HEK293 (cell line): Measurements from ENCODE around the gene MLLT1.
A peak's percentile ranks its signal among the peaks of the same experiment; 100 is the strongest.

Source experiments
- HIC1 ChIP-seq: fragments of 450-650 bp; formaldehyde crosslinking; IDR thresholded peaks from 2 replicates; pipeline ENCODE4 v1.5.1; 2016; ENCODE audit warnings: missing biosample characterization, missing genetic modification characterization
- OVOL3 ChIP-seq: fragments of 450-650 bp; formaldehyde crosslinking; IDR thresholded peaks from 2 replicates; pipeline ENCODE4 v1.5.1; 2016; ENCODE audit warnings: missing biosample characterization, missing genetic modification characterization
- ZBTB10 ChIP-seq: fragments of 450-650 bp; formaldehyde crosslinking; IDR thresholded peaks from 2 replicates; pipeline ENCODE4 v1.5.1; 2016; ENCODE audit warnings: missing biosample characterization, missing genetic modification characterization
- ZBTB17 ChIP-seq: fragments of 450-650 bp; formaldehyde crosslinking; IDR thresholded peaks from 2 replicates; pipeline ENCODE4 v1.5.1; 2016; ENCODE audit warnings: missing biosample characterization, missing genetic modification characterization
- ZBTB7A ChIP-seq: fragments of 450-650 bp; formaldehyde crosslinking; IDR thresholded peaks from 2 replicates; pipeline ENCODE4 v1.5.1; 2016; ENCODE audit warnings: low read depth, missing biosample characterization, missing genetic modification characterization
- ZFP3 ChIP-seq: fragments of 450-650 bp; formaldehyde crosslinking; IDR thresholded peaks from 2 replicates; pipeline ENCODE4 v1.5.1; 2016; ENCODE audit warnings: low read depth, missing biosample characterization, missing genetic modification characterization
- ZFP41 ChIP-seq: fragments of 450-650 bp; formaldehyde crosslinking; IDR thresholded peaks from 2 replicates; pipeline ENCODE4 v1.5.1; 2016; ENCODE audit warnings: missing biosample characterization, missing genetic modification characterization, borderline replicate concordance
- ZFP69B ChIP-seq: fragments of 450-650 bp; formaldehyde crosslinking; IDR thresholded peaks from 2 replicates; pipeline ENCODE4 v1.5.1; 2016; ENCODE audit warnings: missing biosample characterization, missing genetic modification characterization
- ZNF169 ChIP-seq: fragments of 450-650 bp; formaldehyde crosslinking; IDR thresholded peaks from 2 replicates; pipeline ENCODE4 v1.5.1; 2016; ENCODE audit warnings: missing biosample characterization, missing genetic modification characterization
- ZNF214 ChIP-seq: fragments of 450-650 bp; formaldehyde crosslinking; IDR thresholded peaks from 2 replicates; pipeline ENCODE4 v1.5.1; 2017; ENCODE audit warnings: missing biosample characterization, mild to moderate bottlenecking, missing genetic modification characterization, borderline replicate concordance
- ZNF266 ChIP-seq: fragments of 450-650 bp; formaldehyde crosslinking; IDR thresholded peaks from 2 replicates; pipeline ENCODE4 v1.5.1; 2016; ENCODE audit warnings: missing biosample characterization, missing genetic modification characterization, low read depth
- ZNF292 ChIP-seq: fragments of 450-650 bp; formaldehyde crosslinking; IDR thresholded peaks from 2 replicates; pipeline ENCODE4 v1.5.1; 2016; ENCODE audit warnings: low read depth, missing biosample characterization, missing genetic modification characterization, borderline replicate concordance
- ZNF391 ChIP-seq: fragments of 450-650 bp; formaldehyde crosslinking; IDR thresholded peaks from 2 replicates; pipeline ENCODE4 v1.5.1; 2016; ENCODE audit warnings: low read depth, missing biosample characterization, missing genetic modification characterization, borderline replicate concordance
- ZNF416 ChIP-seq: fragments of 450-650 bp; formaldehyde crosslinking; IDR thresholded peaks from 2 replicates; pipeline ENCODE4 v1.5.1; 2016; ENCODE audit warnings: missing biosample characterization, missing genetic modification characterization
- ZNF529 ChIP-seq: fragments of 450-650 bp; formaldehyde crosslinking; IDR thresholded peaks from 2 replicates; pipeline ENCODE4 v1.5.1; 2017; ENCODE audit warnings: missing genetic modification characterization, missing biosample characterization; ENCODE audit not compliant: insufficient replicate concordance
- ZNF664 ChIP-seq: fragments of 450-650 bp; formaldehyde crosslinking; IDR thresholded peaks from 2 replicates; pipeline ENCODE4 v1.5.1; 2016; ENCODE audit warnings: missing biosample characterization, missing genetic modification characterization
- TF ChIP-seq, protein P1 (sequence below): fragments of 450-650 bp; formaldehyde crosslinking; conservative IDR thresholded peaks from 2 replicates; pipeline ENCODE4 v1.5.1; 2016; ENCODE audit warnings: low read depth, missing biosample characterization, missing genetic modification characterization
- TF ChIP-seq, protein P2 (sequence below): fragments of 450-650 bp; formaldehyde crosslinking; IDR thresholded peaks from 2 replicates; pipeline ENCODE4 v1.5.1; 2016; ENCODE audit warnings: missing biosample characterization, missing genetic modification characterization
- TF ChIP-seq, protein P3 (sequence below): fragments of 450-650 bp; formaldehyde crosslinking; IDR thresholded peaks from 2 replicates; pipeline ENCODE4 v1.5.1; 2016; ENCODE audit warnings: missing biosample characterization, missing genetic modification characterization
- TF ChIP-seq, protein P4 (sequence below): fragments of 450-650 bp; formaldehyde crosslinking; IDR thresholded peaks from 2 replicates; pipeline ENCODE4 v1.5.1; 2017; ENCODE audit warnings: missing biosample characterization, missing genetic modification characterization
- TF ChIP-seq, protein P5 (sequence below): fragments of 450-650 bp; formaldehyde crosslinking; IDR thresholded peaks from 2 replicates; pipeline ENCODE4 v1.5.1; 2017; ENCODE audit warnings: missing biosample characterization, missing genetic modification characterization

MLLT1 gene

GRCh38 chr19:6273701-6274601, 5.8 kb downstream of the MLLT1 start (continued):
- no peak for TF ChIP-seq ZBTB10 (tag by site-specific recombination)
- no peak for TF ChIP-seq OVOL3 (tag by site-specific recombination)
- TF ChIP-seq, protein P1, sequence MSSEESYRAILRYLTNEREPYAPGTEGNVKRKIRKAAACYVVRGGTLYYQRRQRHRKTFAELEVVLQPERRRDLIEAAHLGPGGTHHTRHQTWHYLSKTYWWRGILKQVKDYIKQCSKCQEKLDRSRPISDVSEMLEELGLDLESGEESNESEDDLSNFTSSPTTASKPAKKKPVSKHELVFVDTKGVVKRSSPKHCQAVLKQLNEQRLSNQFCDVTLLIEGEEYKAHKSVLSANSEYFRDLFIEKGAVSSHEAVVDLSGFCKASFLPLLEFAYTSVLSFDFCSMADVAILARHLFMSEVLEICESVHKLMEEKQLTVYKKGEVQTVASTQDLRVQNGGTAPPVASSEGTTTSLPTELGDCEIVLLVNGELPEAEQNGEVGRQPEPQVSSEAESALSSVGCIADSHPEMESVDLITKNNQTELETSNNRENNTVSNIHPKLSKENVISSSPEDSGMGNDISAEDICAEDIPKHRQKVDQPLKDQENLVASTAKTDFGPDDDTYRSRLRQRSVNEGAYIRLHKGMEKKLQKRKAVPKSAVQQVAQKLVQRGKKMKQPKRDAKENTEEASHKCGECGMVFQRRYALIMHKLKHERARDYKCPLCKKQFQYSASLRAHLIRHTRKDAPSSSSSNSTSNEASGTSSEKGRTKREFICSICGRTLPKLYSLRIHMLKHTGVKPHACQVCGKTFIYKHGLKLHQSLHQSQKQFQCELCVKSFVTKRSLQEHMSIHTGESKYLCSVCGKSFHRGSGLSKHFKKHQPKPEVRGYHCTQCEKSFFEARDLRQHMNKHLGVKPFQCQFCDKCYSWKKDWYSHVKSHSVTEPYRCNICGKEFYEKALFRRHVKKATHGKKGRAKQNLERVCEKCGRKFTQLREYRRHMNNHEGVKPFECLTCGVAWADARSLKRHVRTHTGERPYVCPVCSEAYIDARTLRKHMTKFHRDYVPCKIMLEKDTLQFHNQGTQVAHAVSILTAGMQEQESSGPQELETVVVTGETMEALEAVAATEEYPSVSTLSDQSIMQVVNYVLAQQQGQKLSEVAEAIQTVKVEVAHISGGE (tag by site-specific recombination) = no peak
- TF ChIP-seq ZFP41 (tag by site-specific recombination) = no peak
- peak; percentile 72 for TF ChIP-seq ZBTB17 (tag by site-specific recombination)
- TF ChIP-seq, protein P2, sequence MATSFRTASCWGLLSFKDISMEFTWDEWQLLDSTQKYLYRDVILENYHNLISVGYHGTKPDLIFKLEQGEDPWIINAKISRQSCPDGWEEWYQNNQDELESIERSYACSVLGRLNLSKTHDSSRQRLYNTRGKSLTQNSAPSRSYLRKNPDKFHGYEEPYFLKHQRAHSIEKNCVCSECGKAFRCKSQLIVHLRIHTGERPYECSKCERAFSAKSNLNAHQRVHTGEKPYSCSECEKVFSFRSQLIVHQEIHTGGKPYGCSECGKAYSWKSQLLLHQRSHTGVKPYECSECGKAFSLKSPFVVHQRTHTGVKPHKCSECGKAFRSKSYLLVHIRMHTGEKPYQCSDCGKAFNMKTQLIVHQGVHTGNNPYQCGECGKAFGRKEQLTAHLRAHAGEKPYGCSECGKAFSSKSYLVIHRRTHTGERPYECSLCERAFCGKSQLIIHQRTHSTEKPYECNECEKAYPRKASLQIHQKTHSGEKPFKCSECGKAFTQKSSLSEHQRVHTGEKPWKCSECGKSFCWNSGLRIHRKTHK (tag by site-specific recombination) = no peak
- TF ChIP-seq ZNF266 = no peak
- peak; percentile 61; the same call in 1 of the 2 replicates for TF ChIP-seq ZFP69B
- TF ChIP-seq ZNF664 (tag by site-specific recombination) = no peak
- TF ChIP-seq ZNF292 = no peak
- TF ChIP-seq, protein P3, sequence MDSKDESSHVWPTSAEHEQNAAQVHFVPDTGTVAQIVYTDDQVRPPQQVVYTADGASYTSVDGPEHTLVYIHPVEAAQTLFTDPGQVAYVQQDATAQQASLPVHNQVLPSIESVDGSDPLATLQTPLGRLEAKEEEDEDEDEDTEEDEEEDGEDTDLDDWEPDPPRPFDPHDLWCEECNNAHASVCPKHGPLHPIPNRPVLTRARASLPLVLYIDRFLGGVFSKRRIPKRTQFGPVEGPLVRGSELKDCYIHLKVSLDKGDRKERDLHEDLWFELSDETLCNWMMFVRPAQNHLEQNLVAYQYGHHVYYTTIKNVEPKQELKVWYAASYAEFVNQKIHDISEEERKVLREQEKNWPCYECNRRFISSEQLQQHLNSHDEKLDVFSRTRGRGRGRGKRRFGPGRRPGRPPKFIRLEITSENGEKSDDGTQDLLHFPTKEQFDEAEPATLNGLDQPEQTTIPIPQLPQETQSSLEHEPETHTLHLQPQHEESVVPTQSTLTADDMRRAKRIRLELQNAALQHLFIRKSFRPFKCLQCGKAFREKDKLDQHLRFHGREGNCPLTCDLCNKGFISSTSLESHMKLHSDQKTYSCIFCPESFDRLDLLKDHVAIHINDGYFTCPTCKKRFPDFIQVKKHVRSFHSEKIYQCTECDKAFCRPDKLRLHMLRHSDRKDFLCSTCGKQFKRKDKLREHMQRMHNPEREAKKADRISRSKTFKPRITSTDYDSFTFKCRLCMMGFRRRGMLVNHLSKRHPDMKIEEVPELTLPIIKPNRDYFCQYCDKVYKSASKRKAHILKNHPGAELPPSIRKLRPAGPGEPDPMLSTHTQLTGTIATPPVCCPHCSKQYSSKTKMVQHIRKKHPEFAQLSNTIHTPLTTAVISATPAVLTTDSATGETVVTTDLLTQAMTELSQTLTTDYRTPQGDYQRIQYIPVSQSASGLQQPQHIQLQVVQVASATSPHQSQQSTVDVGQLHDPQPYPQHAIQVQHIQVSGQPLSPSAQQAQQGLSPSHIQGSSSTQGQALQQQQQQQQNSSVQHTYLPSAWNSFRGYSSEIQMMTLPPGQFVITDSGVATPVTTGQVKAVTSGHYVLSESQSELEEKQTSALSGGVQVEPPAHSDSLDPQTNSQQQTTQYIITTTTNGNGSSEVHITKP = peak; percentile 47
- no peak for TF ChIP-seq ZNF169
- TF ChIP-seq ZNF391 (tag by site-specific recombination) = no peak
- no peak for TF ChIP-seq ZNF416 (tag by site-specific recombination)
- TF ChIP-seq, protein P4, sequence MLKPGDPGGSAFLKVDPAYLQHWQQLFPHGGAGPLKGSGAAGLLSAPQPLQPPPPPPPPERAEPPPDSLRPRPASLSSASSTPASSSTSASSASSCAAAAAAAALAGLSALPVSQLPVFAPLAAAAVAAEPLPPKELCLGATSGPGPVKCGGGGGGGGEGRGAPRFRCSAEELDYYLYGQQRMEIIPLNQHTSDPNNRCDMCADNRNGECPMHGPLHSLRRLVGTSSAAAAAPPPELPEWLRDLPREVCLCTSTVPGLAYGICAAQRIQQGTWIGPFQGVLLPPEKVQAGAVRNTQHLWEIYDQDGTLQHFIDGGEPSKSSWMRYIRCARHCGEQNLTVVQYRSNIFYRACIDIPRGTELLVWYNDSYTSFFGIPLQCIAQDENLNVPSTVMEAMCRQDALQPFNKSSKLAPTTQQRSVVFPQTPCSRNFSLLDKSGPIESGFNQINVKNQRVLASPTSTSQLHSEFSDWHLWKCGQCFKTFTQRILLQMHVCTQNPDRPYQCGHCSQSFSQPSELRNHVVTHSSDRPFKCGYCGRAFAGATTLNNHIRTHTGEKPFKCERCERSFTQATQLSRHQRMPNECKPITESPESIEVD = no peak
- no peak for TF ChIP-seq ZNF214 (tag by site-specific recombination)
- no peak for TF ChIP-seq ZNF529 (tag by site-specific recombination)
- TF ChIP-seq, protein P5, sequence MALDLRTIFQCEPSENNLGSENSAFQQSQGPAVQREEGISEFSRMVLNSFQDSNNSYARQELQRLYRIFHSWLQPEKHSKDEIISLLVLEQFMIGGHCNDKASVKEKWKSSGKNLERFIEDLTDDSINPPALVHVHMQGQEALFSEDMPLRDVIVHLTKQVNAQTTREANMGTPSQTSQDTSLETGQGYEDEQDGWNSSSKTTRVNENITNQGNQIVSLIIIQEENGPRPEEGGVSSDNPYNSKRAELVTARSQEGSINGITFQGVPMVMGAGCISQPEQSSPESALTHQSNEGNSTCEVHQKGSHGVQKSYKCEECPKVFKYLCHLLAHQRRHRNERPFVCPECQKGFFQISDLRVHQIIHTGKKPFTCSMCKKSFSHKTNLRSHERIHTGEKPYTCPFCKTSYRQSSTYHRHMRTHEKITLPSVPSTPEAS = no peak
- no peak for TF ChIP-seq HIC1 (tag by site-specific recombination)
- TF ChIP-seq ZBTB7A = no peak
- no peak for TF ChIP-seq ZFP3
